Fibroblast of lung (primary cell): ENCODE results near the gene ACSS1. TPM values are rescaled to one million over a fixed set of nuclear protein-coding genes. Genes with fewer than 3 reads are reported as not detected.

ENCODE experiments used
- DNase-seq, 2 donors: peaks; one replicate each; pipeline versions ENCODE4 v3.0.0 to v3.0.0-alpha.2; 2010; ENCODE audit warnings: low read depth in 2 of 2
- H2AFZ ChIP-seq: 2 replicates; pipeline ENCODE4 v1.5.1; 2012; ENCODE audit warnings: low read length, control low read depth, inconsistent platforms
- H3K27ac ChIP-seq: 2 replicates; pipeline ENCODE4 v1.5.1; 2011; ENCODE audit warnings: low read length, control low read depth; ENCODE audit not compliant: insufficient read depth
- H3K27me3 ChIP-seq: 2 replicates; pipeline ENCODE4 v1.5.1; 2011; ENCODE audit warnings: mild to moderate bottlenecking, low read length; ENCODE audit not compliant: control insufficient read depth, insufficient read depth
- H3K36me3 ChIP-seq: 2 replicates; pipeline ENCODE4 v1.5.1; 2011; ENCODE audit warnings: low read length; ENCODE audit not compliant: control insufficient read depth, insufficient read depth
- H3K4me1 ChIP-seq: 2 replicates; pipeline ENCODE4 v1.5.1; 2011; ENCODE audit warnings: low read length; ENCODE audit not compliant: control insufficient read depth, insufficient read depth; ENCODE audit errors: extremely low read depth
- H3K4me2 ChIP-seq: 2 replicates; pipeline ENCODE4 v1.5.1; 2011; ENCODE audit warnings: low read length, control low read depth; ENCODE audit not compliant: insufficient read depth; ENCODE audit errors: extremely low read depth
- H3K4me3 ChIP-seq, 4 experiments: fragments of 200-600 bp in 1 of 4; sonication (generic) in 1 of 4; replicated peaks in 1 of 4; 2 replicates each; pipeline ENCODE4 v1.5.1; 2011 to 2016; ENCODE audit warnings: low read length in 4 of 4, low read depth in 3 of 4, mild to moderate bottlenecking in 3 of 4, control low read depth in 2 of 4, inconsistent platforms in 1 of 4, mixed read lengths in 1 of 4; ENCODE audit not compliant: insufficient read depth in 1 of 4; ENCODE audit errors: control extremely low read depth in 1 of 4
- H3K79me2 ChIP-seq: 2 replicates; pipeline ENCODE4 v1.5.1; 2012; ENCODE audit warnings: mild to moderate bottlenecking, low read length, inconsistent platforms; ENCODE audit not compliant: control insufficient read depth, insufficient read depth
- H3K9ac ChIP-seq: 2 replicates; pipeline ENCODE4 v1.5.1; 2011; ENCODE audit warnings: mild to moderate bottlenecking, low read length, control low read depth; ENCODE audit not compliant: insufficient read depth
- H3K9me3 ChIP-seq: 2 replicates; pipeline ENCODE4 v1.5.1; 2012; ENCODE audit warnings: low read depth, low read length; ENCODE audit not compliant: control insufficient read depth, insufficient read depth
- H4K20me1 ChIP-seq: 2 replicates; pipeline ENCODE4 v1.5.1; 2011; ENCODE audit warnings: low read length; ENCODE audit not compliant: control insufficient read depth, insufficient read depth; ENCODE audit errors: extremely low read depth
- CTCF ChIP-seq, 2 donors: IDR thresholded peaks in 1 of 2; conservative IDR thresholded peaks in 1 of 2; 1 replicate in 1 of 2; 2 replicates in 1 of 2; pipeline ENCODE4 v1.5.1; 2011 to 2012; ENCODE audit warnings: low read length in 2 of 2, control low read depth in 1 of 2, inconsistent platforms in 1 of 2, low read depth in 1 of 2, mild to moderate bottlenecking in 1 of 2
- EZH2 ChIP-seq: IDR thresholded peaks from 2 replicates; pipeline ENCODE4 v1.5.1; 2012; ENCODE audit warnings: low read length, control low read depth, mild to moderate bottlenecking; ENCODE audit errors: missing control alignments
- polyA plus RNA-seq, 2 donors: library from polyadenylated mRNA; depleted of rRNA in 1 of 2; stranded (reverse) in 1 of 2; unstranded in 1 of 2; fragments of >200 nt; gene quantifications; 2 replicates each; pipeline ENCODE4 v1.2.1, GENCODE V29; 2011 to 2012; ENCODE audit warnings: missing spikeins in 1 of 2
- total RNA-seq: library from RNA; depleted of rRNA; stranded (reverse); fragments of >200 nt; gene quantifications from 2 replicates; pipeline ENCODE4 v1.2.1, GENCODE V29; 2014

The ACSS1 gene
- total and polyA plus RNA-seq, 2 donors (not counting 1 experiment from before 2014, with no cell fraction given) = 1.3 to 3.4 TPM

GRCh38 chr20:25081730-25082497 lies 24.0 kb upstream of the ACSS1 start, which contains the start of gene VSX1:
VSX1 (minus strand) TSS chr20:25082141; CDS start chr20:25082096, 45 bp downstream.
- H3K36me3 ChIP-seq = no peaks in the 10 kb centered on the region
- no peak within 1 kb of the TSS for H3K4me3 ChIP-seq
- no peaks in the 10 kb centered on the region for H3K4me1 ChIP-seq
- TF ChIP-seq EZH2 = no peak
- TF ChIP-seq CTCF (conservative IDR thresholded peaks at IDR 0.05 in 1 of 2, IDR thresholded peaks at IDR 0.05 in 1 of 2; ENCODE audit: low read depth in 1 of 2, low read length in 2 of 2) = no peak
- no peak within 1 kb of the TSS for H2AFZ ChIP-seq
- no peak within 1 kb of the TSS for H3K27ac ChIP-seq
- peaks cover 80% of the 10 kb centered on the region for H3K27me3 ChIP-seq
- no peak within 1 kb of the TSS for H3K9ac ChIP-seq
- H3K9me3 ChIP-seq = no peaks in the 10 kb centered on the region
- H3K79me2 ChIP-seq = no peaks in the 10 kb centered on the region
- H3K4me2 ChIP-seq = no peak within 1 kb of the TSS
- H4K20me1 ChIP-seq = no peaks in the 10 kb centered on the region
- no peak for DNase-seq

- no peak overlapping the region for H3K4me3 ChIP-seq
- peaks cover 80% of the 10 kb centered on the region for H3K27me3 ChIP-seq
- H3K79me2 ChIP-seq = no peaks in the 10 kb centered on the region
- DNase-seq = no peak
- H3K36me3 ChIP-seq = no peaks in the 10 kb centered on the region
- H3K9me3 ChIP-seq = no peaks in the 10 kb centered on the region
- H4K20me1 ChIP-seq = no peaks in the 10 kb centered on the region
- no peak overlapping the region for H2AFZ ChIP-seq
- H3K4me1 ChIP-seq = no peaks in the 10 kb centered on the region
- H3K4me2 ChIP-seq = no peak overlapping the region
- no peak overlapping the region for H3K9ac ChIP-seq
- no peak for TF ChIP-seq CTCF (conservative IDR thresholded peaks at IDR 0.05 in 1 of 2, IDR thresholded peaks at IDR 0.05 in 1 of 2; ENCODE audit: low read depth in 1 of 2, low read length in 2 of 2)
- TF ChIP-seq EZH2 = peak; percentile 54
- no peak overlapping the region for H3K27ac ChIP-seq
Observed at GRCh38 chr20:25081065-25081729, 23.3 kb upstream of the ACSS1 start.

- DNase-seq = no peak
Observed at GRCh38 chr20:25079171-25079570, 21.2 kb upstream of the ACSS1 start.

More at GRCh38 chr20:25079171-25079570, 21.2 kb upstream of the ACSS1 start:
- H3K27me3 ChIP-seq = peaks cover 77% of the 10 kb centered on the region
- H3K4me1 ChIP-seq = no peaks in the 10 kb centered on the region
- H4K20me1 ChIP-seq = no peaks in the 10 kb centered on the region
- H3K27ac ChIP-seq = no peak overlapping the region
- no peak overlapping the region for H3K9ac ChIP-seq
- no peaks in the 10 kb centered on the region for H3K36me3 ChIP-seq
- H3K4me3 ChIP-seq = no peak overlapping the region
- H3K79me2 ChIP-seq = no peaks in the 10 kb centered on the region
- H3K4me2 ChIP-seq = no peak overlapping the region
- no peaks in the 10 kb centered on the region for H3K9me3 ChIP-seq
- no peak for TF ChIP-seq EZH2
- TF ChIP-seq CTCF (conservative IDR thresholded peaks at IDR 0.05 in 1 of 2, IDR thresholded peaks at IDR 0.05 in 1 of 2; ENCODE audit: low read depth in 1 of 2, low read length in 2 of 2) = no peak
- no peak overlapping the region for H2AFZ ChIP-seq
